ENCODE results near the gene NDRG3. TPM values are rescaled to one million over a fixed set of nuclear protein-coding genes. Genes with fewer than 3 reads are reported as not detected.

NDRG3 gene
- polyA plus RNA-seq, 4 donors = 15.7 to 40.9 (median 25.1) TPM

DNA sequence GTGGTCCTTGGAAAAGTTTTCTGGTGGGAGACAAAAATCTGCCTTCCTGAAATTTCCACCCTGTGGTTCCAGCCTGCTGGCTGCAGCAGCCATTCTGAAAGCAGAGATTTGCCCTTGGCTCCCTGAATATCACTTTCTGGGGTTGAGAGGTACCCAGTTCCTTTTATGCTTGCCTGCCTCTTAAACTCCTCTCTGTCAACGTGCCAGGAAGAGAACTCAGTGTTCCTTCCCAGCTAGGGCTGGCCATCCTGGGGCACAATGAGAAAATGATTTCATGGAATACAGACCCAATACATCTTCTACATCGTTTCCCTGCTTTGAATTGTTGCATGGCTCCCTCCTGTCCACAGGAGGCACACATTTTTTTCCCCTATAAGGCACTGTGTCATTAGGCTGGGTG is 29.3 kb upstream of the NDRG3 start:
- 65 to 68% (median 66%) methylated on average over 2 of the region's 2 CpGs for WGBS, 3 donors
- DNase-seq (no peak), FAIRE-seq (no peak)
- Histone ChIP-seq H3K27ac (ENCODE audit: low read depth in 1 of 3, low read length in 2 of 3) (no peak overlapping the region), H3K36me3 (ENCODE audit: control insufficient read depth in 3 of 3, insufficient read depth in 2 of 3, low read depth in 1 of 3, low read length in 3 of 3) (peaks cover 0 to 7% (median 0%) of the 10 kb centered on the region in 3 donors), H3K4me3 (ENCODE audit: low read depth in 1 of 3, low read length in 3 of 3) (no peak overlapping the region), H3K9me3 (ENCODE audit: control insufficient read depth in 2 of 2, insufficient read depth in 1 of 2, low read depth in 1 of 2, low read length in 1 of 2) (no peaks in the 10 kb centered on the region), H3K4me1 (ENCODE audit: control insufficient read depth in 3 of 3, insufficient read depth in 2 of 3, low read depth in 1 of 3, low read length in 2 of 3) (peaks cover 3 to 6% (median 3%) of the 10 kb centered on the region in 3 donors), H3K27me3 (ENCODE audit: control insufficient read depth in 3 of 3, insufficient read depth in 3 of 3, low read length in 3 of 3) (no peaks in the 10 kb centered on the region)

GRCh38 chr20:36773597-36774390 is 27.9 kb upstream of the NDRG3 start, which contains the start of gene DSN1:
Gene DSN1, minus strand, starts transcription at chr20:36773763. Its CDS starts 2,305 bp downstream, at chr20:36771458.
- DNase-seq = peak; percentile 98 to 100
- FAIRE-seq = no peak
- peaks cover 0 to 10% (median 0%) of the 10 kb centered on the region in 3 donors for H3K36me3 ChIP-seq (ENCODE audit: control insufficient read depth in 3 of 3, insufficient read depth in 2 of 3, low read depth in 1 of 3, low read length in 3 of 3)
- H3K4me3 ChIP-seq (ENCODE audit: low read depth in 1 of 3, low read length in 3 of 3) = peak within 1 kb of the TSS; percentile 55 to 87 (median 66)
- no peaks in the 10 kb centered on the region for H3K9me3 ChIP-seq (ENCODE audit: control insufficient read depth in 2 of 2, insufficient read depth in 1 of 2, low read depth in 1 of 2, low read length in 1 of 2)
- peaks cover 3 to 6% (median 3%) of the 10 kb centered on the region in 3 donors for H3K4me1 ChIP-seq (ENCODE audit: control insufficient read depth in 3 of 3, insufficient read depth in 2 of 3, low read depth in 1 of 3, low read length in 2 of 3)
- H3K27me3 ChIP-seq (ENCODE audit: control insufficient read depth in 3 of 3, insufficient read depth in 3 of 3, low read length in 3 of 3) = no peaks in the 10 kb centered on the region
- peak within 1 kb of the TSS; percentile 78 to 99 (median 90) for H3K27ac ChIP-seq (ENCODE audit: low read depth in 1 of 3, low read length in 2 of 3)
- WGBS, 3 donors = 0 to 1% (median 0%) methylated on average over 57 to 61 of the region's 61 CpGs

GRCh38 chr20:36773107-36773596 is 27.3 kb upstream of the NDRG3 start:
- no peaks in the 10 kb centered on the region for H3K27me3 ChIP-seq (ENCODE audit: control insufficient read depth in 3 of 3, insufficient read depth in 3 of 3, low read length in 3 of 3)
- peaks cover 0 to 6% (median 0%) of the 10 kb centered on the region in 3 donors for H3K36me3 ChIP-seq (ENCODE audit: control insufficient read depth in 3 of 3, insufficient read depth in 2 of 3, low read depth in 1 of 3, low read length in 3 of 3)
- H3K9me3 ChIP-seq (ENCODE audit: control insufficient read depth in 2 of 2, insufficient read depth in 1 of 2, low read depth in 1 of 2, low read length in 1 of 2) = no peaks in the 10 kb centered on the region
- peaks cover 3 to 6% (median 3%) of the 10 kb centered on the region in 3 donors for H3K4me1 ChIP-seq (ENCODE audit: control insufficient read depth in 3 of 3, insufficient read depth in 2 of 3, low read depth in 1 of 3, low read length in 2 of 3)
- H3K4me3 ChIP-seq (ENCODE audit: low read depth in 1 of 3, low read length in 3 of 3) = peak overlapping the region; percentile 55 to 87 (median 66)
- FAIRE-seq (no peak), DNase-seq (peak; percentile 7 to 54)
- 1 to 3% (median 1%) methylated on average over 28 of the region's 28 CpGs for WGBS, 3 donors
- H3K27ac ChIP-seq (ENCODE audit: low read depth in 1 of 3, low read length in 2 of 3) = peak overlapping the region; percentile 75 to 99 (median 90)

GRCh38 chr20:36770680-36771079 is 24.8 kb upstream of the NDRG3 start:
- peak in 1 of 2 donors; percentile 16 for DNase-seq
- Histone ChIP-seq H3K27me3 (ENCODE audit: control insufficient read depth in 3 of 3, insufficient read depth in 3 of 3, low read length in 3 of 3) (no peaks in the 10 kb centered on the region), H3K9me3 (ENCODE audit: control insufficient read depth in 2 of 2, insufficient read depth in 1 of 2, low read depth in 1 of 2, low read length in 1 of 2) (no peaks in the 10 kb centered on the region), H3K27ac (ENCODE audit: low read depth in 1 of 3, low read length in 2 of 3) (no peak overlapping the region), H3K36me3 (ENCODE audit: control insufficient read depth in 3 of 3, insufficient read depth in 2 of 3, low read depth in 1 of 3, low read length in 3 of 3) (peaks cover 0 to 8% (median 0%) of the 10 kb centered on the region in 3 donors), H3K4me1 (ENCODE audit: control insufficient read depth in 3 of 3, insufficient read depth in 2 of 3, low read depth in 1 of 3, low read length in 2 of 3) (peaks cover 3 to 6% (median 3%) of the 10 kb centered on the region in 3 donors), H3K4me3 (ENCODE audit: low read depth in 1 of 3, low read length in 3 of 3) (no peak overlapping the region)
- 78 to 87% (median 80%) methylated on average over 7 of the region's 7 CpGs for WGBS, 3 donors
- FAIRE-seq = no peak

DNA sequence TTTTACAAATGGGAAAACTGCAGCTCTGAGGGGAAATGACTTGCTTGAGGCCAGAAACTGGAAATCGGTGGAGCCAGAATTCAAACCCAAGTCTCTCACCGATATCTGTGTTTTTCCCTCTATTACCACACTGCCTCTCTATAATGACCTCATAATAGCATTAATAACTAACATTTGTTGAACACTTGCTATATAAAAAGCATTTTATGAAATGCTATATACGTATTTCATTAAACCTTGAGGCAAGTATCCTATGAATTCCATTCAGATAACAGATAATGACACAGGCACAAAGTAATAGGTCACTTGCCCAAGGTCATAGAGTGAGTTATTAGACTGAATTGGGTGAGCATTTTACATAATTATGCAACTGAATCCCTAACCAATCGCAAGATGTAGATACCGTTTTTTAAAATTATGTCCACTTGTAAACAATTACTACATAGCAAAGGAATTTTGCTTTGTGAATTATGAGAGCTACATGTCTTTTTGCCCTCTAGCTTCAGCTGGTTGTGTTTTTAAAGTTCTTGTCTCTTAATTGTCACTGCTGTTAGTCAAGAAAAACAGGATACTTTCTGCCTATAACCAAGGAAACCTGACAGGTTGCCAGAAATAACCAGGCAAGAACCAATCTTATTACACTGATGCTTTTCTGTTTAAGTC is 23.0 kb upstream of the NDRG3 start:
- H3K4me3 ChIP-seq (ENCODE audit: low read depth in 1 of 3, low read length in 3 of 3) = no peak overlapping the region
- H3K9me3 ChIP-seq (ENCODE audit: control insufficient read depth in 2 of 2, insufficient read depth in 1 of 2, low read depth in 1 of 2, low read length in 1 of 2) = no peaks in the 10 kb centered on the region
- 75 to 85% (median 76%) methylated on average over 5 of the region's 5 CpGs for WGBS, 3 donors
- no peaks in the 10 kb centered on the region for H3K27me3 ChIP-seq (ENCODE audit: control insufficient read depth in 3 of 3, insufficient read depth in 3 of 3, low read length in 3 of 3)
- H3K4me1 ChIP-seq (ENCODE audit: control insufficient read depth in 3 of 3, insufficient read depth in 2 of 3, low read depth in 1 of 3, low read length in 2 of 3) = peaks cover 3 to 6% (median 3%) of the 10 kb centered on the region in 3 donors
- FAIRE-seq (no peak), DNase-seq (no peak)
- peaks cover 0 to 10% (median 0%) of the 10 kb centered on the region in 3 donors for H3K36me3 ChIP-seq (ENCODE audit: control insufficient read depth in 3 of 3, insufficient read depth in 2 of 3, low read depth in 1 of 3, low read length in 3 of 3)
- no peak overlapping the region for H3K27ac ChIP-seq (ENCODE audit: low read depth in 1 of 3, low read length in 2 of 3)

GRCh38 chr20:36761125-36761524 is 15.2 kb upstream of the NDRG3 start:
- no peak for FAIRE-seq
- Histone ChIP-seq H3K9me3 (ENCODE audit: control insufficient read depth in 2 of 2, insufficient read depth in 1 of 2, low read depth in 1 of 2, low read length in 1 of 2) (no peaks in the 10 kb centered on the region), H3K4me3 (ENCODE audit: low read depth in 1 of 3, low read length in 3 of 3) (no peak overlapping the region), H3K36me3 (ENCODE audit: control insufficient read depth in 3 of 3, insufficient read depth in 2 of 3, low read depth in 1 of 3, low read length in 3 of 3) (peaks cover 0 to 22% (median 0%) of the 10 kb centered on the region in 3 donors), H3K27ac (ENCODE audit: low read depth in 1 of 3, low read length in 2 of 3) (no peak overlapping the region), H3K27me3 (ENCODE audit: control insufficient read depth in 3 of 3, insufficient read depth in 3 of 3, low read length in 3 of 3) (no peaks in the 10 kb centered on the region), H3K4me1 (ENCODE audit: control insufficient read depth in 3 of 3, insufficient read depth in 2 of 3, low read depth in 1 of 3, low read length in 2 of 3) (no peaks in the 10 kb centered on the region)
- WGBS, 3 donors = 94 to 97% (median 97%) methylated on average over 4 of the region's 4 CpGs
- DNase-seq = no peak

GRCh38 chr20:36760647-36761046 is 14.8 kb upstream of the NDRG3 start:
- Histone ChIP-seq H3K36me3 (ENCODE audit: control insufficient read depth in 3 of 3, insufficient read depth in 2 of 3, low read depth in 1 of 3, low read length in 3 of 3) (peaks cover 0 to 22% (median 0%) of the 10 kb centered on the region in 3 donors), H3K9me3 (ENCODE audit: control insufficient read depth in 2 of 2, insufficient read depth in 1 of 2, low read depth in 1 of 2, low read length in 1 of 2) (no peaks in the 10 kb centered on the region), H3K27me3 (ENCODE audit: control insufficient read depth in 3 of 3, insufficient read depth in 3 of 3, low read length in 3 of 3) (no peaks in the 10 kb centered on the region), H3K4me1 (ENCODE audit: control insufficient read depth in 3 of 3, insufficient read depth in 2 of 3, low read depth in 1 of 3, low read length in 2 of 3) (no peaks in the 10 kb centered on the region), H3K27ac (ENCODE audit: low read depth in 1 of 3, low read length in 2 of 3) (no peak overlapping the region), H3K4me3 (ENCODE audit: low read depth in 1 of 3, low read length in 3 of 3) (no peak overlapping the region)
- DNase-seq = no peak
- WGBS, 3 donors = 85 to 90% (median 86%) methylated on average over 6 of the region's 6 CpGs
- no peak for FAIRE-seq

- FAIRE-seq = no peak
- H3K27ac ChIP-seq (ENCODE audit: low read depth in 1 of 3, low read length in 2 of 3) = no peak overlapping the region
- H3K27me3 ChIP-seq (ENCODE audit: control insufficient read depth in 3 of 3, insufficient read depth in 3 of 3, low read length in 3 of 3) = no peaks in the 10 kb centered on the region
- DNase-seq = no peak
- no peaks in the 10 kb centered on the region for H3K4me1 ChIP-seq (ENCODE audit: control insufficient read depth in 3 of 3, insufficient read depth in 2 of 3, low read depth in 1 of 3, low read length in 2 of 3)
- no peak overlapping the region for H3K4me3 ChIP-seq (ENCODE audit: low read depth in 1 of 3, low read length in 3 of 3)
- H3K9me3 ChIP-seq (ENCODE audit: control insufficient read depth in 2 of 2, insufficient read depth in 1 of 2, low read depth in 1 of 2, low read length in 1 of 2) = no peaks in the 10 kb centered on the region
- H3K36me3 ChIP-seq (ENCODE audit: control insufficient read depth in 3 of 3, insufficient read depth in 2 of 3, low read depth in 1 of 3, low read length in 3 of 3) = peaks cover 3 to 26% (median 3%) of the 10 kb centered on the region in 3 donors
- 84 to 97% (median 96%) methylated on average over 1 of the region's 1 CpG for whole genome bisulfite sequencing, 3 donors
These were observed 12.4 kb upstream of the NDRG3 start for GRCh38 chr20:36758276-36758675.
